ENCODE measurements around the gene SLC7A8.

SLC7A8 gene

DNA sequence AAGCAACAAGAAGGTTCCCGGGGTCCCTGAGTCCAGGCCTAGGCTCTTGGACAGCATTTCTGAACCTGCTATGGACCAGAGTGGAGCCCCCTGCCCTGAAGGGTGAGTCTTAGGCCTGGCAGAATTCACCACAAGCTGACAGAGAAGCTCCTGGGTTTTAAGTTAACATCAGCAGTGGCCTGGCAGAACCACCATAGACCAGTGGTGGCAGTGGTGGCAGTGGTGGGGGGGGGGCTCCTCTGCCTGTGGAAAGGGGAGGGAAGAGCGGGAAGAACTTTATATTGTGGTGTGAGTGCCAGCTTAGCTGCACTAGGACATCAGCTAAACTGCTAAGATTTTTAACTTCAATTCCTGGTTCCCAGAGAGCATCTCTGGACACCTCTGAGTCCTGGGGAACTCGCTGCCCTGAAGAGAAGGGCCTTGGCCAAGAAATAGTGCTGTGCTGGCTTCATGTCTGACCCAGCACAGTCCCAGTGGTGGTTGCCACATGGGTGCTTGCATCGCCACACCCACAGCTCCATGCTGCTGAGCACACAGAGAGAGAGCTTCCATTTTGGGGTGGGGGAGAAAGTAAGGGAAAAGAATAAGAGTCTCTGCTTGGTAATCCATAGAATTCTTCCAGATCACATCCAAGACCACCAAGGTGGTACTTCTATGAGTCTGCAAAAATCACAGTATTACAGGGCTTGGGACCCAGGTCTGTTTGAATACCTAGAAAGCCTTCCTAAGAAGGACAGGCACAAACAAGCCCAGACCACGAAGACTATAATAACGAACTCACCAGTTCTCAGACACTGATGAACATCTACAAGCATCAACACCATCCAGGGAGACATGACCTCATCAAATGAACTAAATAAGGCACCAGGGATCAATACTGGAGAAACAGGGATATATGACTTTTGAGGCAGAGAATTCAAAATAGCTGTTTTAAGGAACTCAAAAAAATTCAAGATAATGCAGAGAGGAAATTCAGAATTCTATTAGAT, 33.9 kb upstream of the SLC7A8 start:
- intact Hi-C loops (cut with DNase I; ENCODE audit: low total_unique reads): loop anchor here (10.0 kb wide), 1 partner anchor 793 kb away; no protein-coding TSS in a partner anchor
- no peak for DNase-seq
- Histone ChIP-seq H3K9me3 (peaks cover 0 to 4% (median 0%) of the 10 kb centered on the region in 3 donors), H3K4me3 (no peak overlapping the region), H3K27ac (no peak overlapping the region), H3K4me1 (no peaks in the 10 kb centered on the region), H3K36me3 (no peaks in the 10 kb centered on the region), H3K27me3 (peaks cover 0 to 5% of the 10 kb centered on the region in 2 donors)
- TF ChIP-seq, protein P1, sequence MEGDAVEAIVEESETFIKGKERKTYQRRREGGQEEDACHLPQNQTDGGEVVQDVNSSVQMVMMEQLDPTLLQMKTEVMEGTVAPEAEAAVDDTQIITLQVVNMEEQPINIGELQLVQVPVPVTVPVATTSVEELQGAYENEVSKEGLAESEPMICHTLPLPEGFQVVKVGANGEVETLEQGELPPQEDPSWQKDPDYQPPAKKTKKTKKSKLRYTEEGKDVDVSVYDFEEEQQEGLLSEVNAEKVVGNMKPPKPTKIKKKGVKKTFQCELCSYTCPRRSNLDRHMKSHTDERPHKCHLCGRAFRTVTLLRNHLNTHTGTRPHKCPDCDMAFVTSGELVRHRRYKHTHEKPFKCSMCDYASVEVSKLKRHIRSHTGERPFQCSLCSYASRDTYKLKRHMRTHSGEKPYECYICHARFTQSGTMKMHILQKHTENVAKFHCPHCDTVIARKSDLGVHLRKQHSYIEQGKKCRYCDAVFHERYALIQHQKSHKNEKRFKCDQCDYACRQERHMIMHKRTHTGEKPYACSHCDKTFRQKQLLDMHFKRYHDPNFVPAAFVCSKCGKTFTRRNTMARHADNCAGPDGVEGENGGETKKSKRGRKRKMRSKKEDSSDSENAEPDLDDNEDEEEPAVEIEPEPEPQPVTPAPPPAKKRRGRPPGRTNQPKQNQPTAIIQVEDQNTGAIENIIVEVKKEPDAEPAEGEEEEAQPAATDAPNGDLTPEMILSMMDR (IDR thresholded peaks at IDR 0.05): no peak

DNA sequence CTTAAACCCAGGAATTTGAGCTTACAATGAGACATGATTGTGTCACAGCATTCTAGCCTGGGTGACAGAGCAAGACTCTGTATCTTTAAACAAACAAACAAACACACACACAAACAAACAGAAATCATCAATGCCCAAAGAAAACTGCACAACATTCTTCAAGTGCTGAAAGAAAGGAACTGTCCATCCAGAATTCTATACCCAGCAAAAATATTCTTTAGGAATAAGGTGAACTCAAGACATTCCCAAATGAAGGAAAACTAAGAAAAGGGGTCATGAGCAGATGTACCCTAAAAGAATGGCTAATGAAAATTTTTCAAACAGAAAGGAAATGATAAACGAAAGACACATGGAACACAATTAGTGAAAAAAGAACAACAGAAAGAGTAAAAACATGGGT, 32.0 kb upstream of the SLC7A8 start:
- Histone ChIP-seq H3K9me3 (peaks cover 0 to 4% (median 0%) of the 10 kb centered on the region in 3 donors), H3K4me3 (no peak overlapping the region), H3K36me3 (no peaks in the 10 kb centered on the region), H3K4me1 (no peaks in the 10 kb centered on the region), H3K27ac (no peak overlapping the region), H3K27me3 (peaks cover 0 to 5% of the 10 kb centered on the region in 2 donors)
- TF ChIP-seq, protein P1 (IDR thresholded peaks at IDR 0.05): no peak
- DNase-seq: no peak
- intact Hi-C loops (cut with DNase I; ENCODE audit: low total_unique reads): loop anchor here (10.0 kb wide), 1 partner anchor 791 kb away; no protein-coding TSS in a partner anchor

DNA sequence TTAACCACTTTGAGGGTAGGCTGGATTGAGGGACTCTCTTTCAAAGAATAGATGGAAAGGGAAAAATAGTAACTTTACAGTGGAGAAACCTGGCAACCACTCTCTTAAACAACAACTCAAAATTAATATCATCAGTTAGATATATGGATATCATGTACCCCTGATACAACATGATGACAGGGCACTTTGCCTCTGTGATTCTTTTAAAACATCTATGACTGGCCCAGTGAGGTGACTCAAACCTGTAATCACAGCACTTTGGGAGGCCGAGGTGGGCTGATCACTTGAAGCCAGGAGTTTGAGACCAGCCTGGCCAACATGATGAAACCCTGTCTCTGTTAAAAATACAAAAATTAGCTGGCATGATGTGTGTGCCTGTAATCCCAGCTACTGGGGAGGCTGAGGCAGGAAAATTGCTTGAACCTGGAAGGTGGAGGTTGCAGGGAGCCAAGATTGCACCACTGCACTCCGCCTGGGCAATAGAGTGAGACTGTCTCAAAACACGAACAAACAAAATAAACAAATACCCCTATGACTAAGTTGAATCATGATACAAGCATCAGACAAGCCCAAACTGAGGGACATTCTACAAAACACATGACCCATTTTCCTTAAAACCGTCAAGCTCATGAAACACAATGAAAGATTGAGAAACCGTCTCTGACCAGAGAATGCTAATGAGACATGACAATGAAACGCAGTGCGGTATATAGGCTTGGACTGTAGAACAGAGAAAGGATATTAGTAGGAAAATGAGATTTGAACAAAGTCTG, 26.4 kb upstream of the SLC7A8 start:
- intact Hi-C loops (cut with DNase I; ENCODE audit: low total_unique reads): loop anchor here (10.0 kb wide), 1 partner anchor 785 kb away; no protein-coding TSS in a partner anchor
- TF ChIP-seq, protein P1 (IDR thresholded peaks at IDR 0.05): no peak
- Histone ChIP-seq H3K4me1 (no peaks in the 10 kb centered on the region), H3K27me3 (peaks cover 0 to 12% of the 10 kb centered on the region in 2 donors), H3K36me3 (no peaks in the 10 kb centered on the region), H3K4me3 (no peak overlapping the region), H3K9me3 (peaks cover 0 to under 1% (median 0%) of the 10 kb centered on the region in 3 donors), H3K27ac (no peak overlapping the region)
- DNase-seq: no peak

DNA sequence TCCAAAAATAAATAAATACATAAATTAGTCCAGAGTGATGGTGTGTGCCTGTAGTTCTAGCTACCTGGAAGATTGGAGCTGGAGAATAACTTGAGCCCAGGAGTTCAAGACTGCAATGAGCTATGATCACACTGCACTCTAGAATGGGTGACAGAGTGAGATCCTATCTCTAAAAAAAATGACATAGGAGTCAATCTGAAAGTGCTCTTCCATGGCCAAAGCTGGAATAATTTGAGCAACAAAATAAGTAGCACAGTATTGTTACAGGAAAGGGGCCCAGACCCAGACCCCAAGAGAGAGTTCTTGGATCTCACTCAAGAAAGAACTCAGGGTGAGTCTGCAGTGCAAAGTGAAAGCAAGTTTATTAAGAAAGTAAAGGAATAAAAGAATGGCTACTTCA, 24.9 kb upstream of the SLC7A8 start:
- no peak overlapping the region for H3K4me3 ChIP-seq
- H3K9me3 ChIP-seq: no peaks in the 10 kb centered on the region
- intact Hi-C loops (cut with DNase I; ENCODE audit: low total_unique reads): no loop called here
- no peak for DNase-seq
- H3K27ac ChIP-seq: no peak overlapping the region
- H3K4me1 ChIP-seq: no peaks in the 10 kb centered on the region
- TF ChIP-seq, protein P1 (IDR thresholded peaks at IDR 0.05): no peak
- H3K36me3 ChIP-seq: no peaks in the 10 kb centered on the region
- peaks cover 0 to 6% of the 10 kb centered on the region in 2 donors for H3K27me3 ChIP-seq

DNA sequence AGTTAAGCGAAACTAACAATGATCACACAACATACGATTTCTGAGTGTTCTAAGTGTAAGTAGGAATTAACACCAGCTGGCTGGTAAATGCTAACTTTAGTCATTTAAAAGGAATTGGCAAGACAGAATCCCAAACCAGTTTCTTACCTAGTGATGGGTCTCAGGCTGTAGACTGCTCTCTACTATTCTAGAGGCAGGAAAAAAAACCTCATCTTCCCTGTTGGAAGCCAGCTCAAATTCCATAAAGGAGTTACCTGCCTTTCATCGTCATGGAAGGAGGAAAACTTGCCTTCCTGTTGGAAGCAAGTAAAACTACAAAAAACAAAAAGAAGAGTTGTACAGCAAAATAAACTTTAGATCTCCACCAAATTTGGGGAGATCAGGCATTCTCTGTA, 23.7 kb upstream of the SLC7A8 start:
- TF ChIP-seq, protein P1 (IDR thresholded peaks at IDR 0.05): no peak
- intact Hi-C loops (cut with DNase I; ENCODE audit: low total_unique reads): no loop called here

More for the DNA sequence above, 23.7 kb upstream of the SLC7A8 start:
- H3K4me1 ChIP-seq: no peaks in the 10 kb centered on the region
- no peaks in the 10 kb centered on the region for H3K36me3 ChIP-seq
- DNase-seq: no peak
- H3K27me3 ChIP-seq: peaks cover 0 to 6% of the 10 kb centered on the region in 2 donors
- H3K27ac ChIP-seq: no peak overlapping the region
- H3K4me3 ChIP-seq: no peak overlapping the region
- no peaks in the 10 kb centered on the region for H3K9me3 ChIP-seq

Measured in tibial artery (tissue), 4 donors.